ENCODE measurements around the gene TMEM44.

DNA sequence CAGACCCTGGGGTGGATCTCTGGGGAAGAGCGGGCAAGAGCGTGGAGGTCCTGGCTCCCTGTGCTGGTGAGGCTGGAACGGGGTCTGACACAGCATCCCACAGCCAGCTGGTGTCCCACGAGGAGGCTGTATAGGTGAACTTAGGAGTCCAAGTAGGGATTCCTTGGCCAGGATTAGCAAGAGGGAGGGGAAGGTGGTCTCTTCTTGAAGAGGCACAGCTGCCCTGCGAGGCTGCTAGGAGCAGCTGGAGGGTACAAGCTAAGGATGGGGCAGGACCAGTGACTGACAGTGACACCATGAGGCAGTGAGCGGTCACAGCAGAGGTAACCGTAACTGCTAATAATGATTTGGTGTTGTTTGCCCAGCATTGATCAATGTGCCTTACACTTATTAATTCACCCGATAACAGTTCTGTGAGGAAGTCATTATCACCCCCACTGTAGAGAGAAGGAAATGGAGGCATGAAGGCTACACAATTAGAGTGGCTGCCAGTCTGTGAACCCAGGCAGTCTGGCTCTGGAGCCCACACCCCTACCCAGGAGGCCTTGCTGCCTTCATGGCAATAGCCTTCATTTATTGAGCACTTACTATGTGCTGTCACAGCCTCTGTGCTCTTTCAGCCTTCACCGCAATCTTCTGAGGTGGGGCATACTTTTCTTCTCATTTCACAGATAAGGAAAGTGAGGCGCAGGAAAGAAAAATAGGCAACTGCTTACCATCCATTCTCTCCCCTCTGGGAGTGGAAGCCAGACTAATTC, 59.4 kb downstream of the TMEM44 start:
- TF ChIP-seq, protein P1, sequence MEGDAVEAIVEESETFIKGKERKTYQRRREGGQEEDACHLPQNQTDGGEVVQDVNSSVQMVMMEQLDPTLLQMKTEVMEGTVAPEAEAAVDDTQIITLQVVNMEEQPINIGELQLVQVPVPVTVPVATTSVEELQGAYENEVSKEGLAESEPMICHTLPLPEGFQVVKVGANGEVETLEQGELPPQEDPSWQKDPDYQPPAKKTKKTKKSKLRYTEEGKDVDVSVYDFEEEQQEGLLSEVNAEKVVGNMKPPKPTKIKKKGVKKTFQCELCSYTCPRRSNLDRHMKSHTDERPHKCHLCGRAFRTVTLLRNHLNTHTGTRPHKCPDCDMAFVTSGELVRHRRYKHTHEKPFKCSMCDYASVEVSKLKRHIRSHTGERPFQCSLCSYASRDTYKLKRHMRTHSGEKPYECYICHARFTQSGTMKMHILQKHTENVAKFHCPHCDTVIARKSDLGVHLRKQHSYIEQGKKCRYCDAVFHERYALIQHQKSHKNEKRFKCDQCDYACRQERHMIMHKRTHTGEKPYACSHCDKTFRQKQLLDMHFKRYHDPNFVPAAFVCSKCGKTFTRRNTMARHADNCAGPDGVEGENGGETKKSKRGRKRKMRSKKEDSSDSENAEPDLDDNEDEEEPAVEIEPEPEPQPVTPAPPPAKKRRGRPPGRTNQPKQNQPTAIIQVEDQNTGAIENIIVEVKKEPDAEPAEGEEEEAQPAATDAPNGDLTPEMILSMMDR (IDR thresholded peaks at IDR 0.05) = peak in 6 of 7 experiments; percentile 23 to 57 (median 49)
- no peak for TF ChIP-seq POLR2A (IDR thresholded peaks at IDR 0.05)

All from body of pancreas (tissue), 4 donors.